Stomach (tissue), 4 donors: ENCODE results near the gene TECR.

Source experiments
- POLR2A ChIP-seq, 4 donors: fragments of 450-650 bp; IDR thresholded peaks; one replicate each; pipeline ENCODE4 v1.6.1; 2016; ENCODE audit warnings: antibody characterized with exemption in 4 of 4, control low read depth in 2 of 4, mild to moderate bottlenecking in 1 of 4, moderate library complexity in 1 of 4
- TF ChIP-seq, protein P1 (sequence below), 7 experiments: fragments of 450-650 bp in 4 of 7; fragments of 200-600 bp in 3 of 7; sonication (generic) in 3 of 7; IDR thresholded peaks; one replicate each; pipeline ENCODE4 v1.5.1; 2016 to 2019; ENCODE audit warnings: antibody characterized with exemption in 7 of 7, control low read depth in 2 of 7, mild to moderate bottlenecking in 1 of 7

GRCh38 chr19:14515501-14516047 lies 13.8 kb upstream of the TECR start:
- no peak for TF ChIP-seq POLR2A (IDR thresholded peaks at IDR 0.05)
- TF ChIP-seq, protein P1, sequence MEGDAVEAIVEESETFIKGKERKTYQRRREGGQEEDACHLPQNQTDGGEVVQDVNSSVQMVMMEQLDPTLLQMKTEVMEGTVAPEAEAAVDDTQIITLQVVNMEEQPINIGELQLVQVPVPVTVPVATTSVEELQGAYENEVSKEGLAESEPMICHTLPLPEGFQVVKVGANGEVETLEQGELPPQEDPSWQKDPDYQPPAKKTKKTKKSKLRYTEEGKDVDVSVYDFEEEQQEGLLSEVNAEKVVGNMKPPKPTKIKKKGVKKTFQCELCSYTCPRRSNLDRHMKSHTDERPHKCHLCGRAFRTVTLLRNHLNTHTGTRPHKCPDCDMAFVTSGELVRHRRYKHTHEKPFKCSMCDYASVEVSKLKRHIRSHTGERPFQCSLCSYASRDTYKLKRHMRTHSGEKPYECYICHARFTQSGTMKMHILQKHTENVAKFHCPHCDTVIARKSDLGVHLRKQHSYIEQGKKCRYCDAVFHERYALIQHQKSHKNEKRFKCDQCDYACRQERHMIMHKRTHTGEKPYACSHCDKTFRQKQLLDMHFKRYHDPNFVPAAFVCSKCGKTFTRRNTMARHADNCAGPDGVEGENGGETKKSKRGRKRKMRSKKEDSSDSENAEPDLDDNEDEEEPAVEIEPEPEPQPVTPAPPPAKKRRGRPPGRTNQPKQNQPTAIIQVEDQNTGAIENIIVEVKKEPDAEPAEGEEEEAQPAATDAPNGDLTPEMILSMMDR (IDR thresholded peaks at IDR 0.05): no peak
